RKO (cell line): Measurements from ENCODE around the gene RPS5.
A peak's percentile ranks its signal among the peaks of the same experiment; 100 is the strongest.
"Not testable (repeated sequence)": the region's sequence is repeated elsewhere in the genome, so short reads cannot be mapped to it uniquely, and the experiment has no call there.

Experiments
- DNase-seq: peaks from one replicate; pipeline ENCODE4 v3.0.0-alpha.2; 2016; ENCODE audit warnings: low spot score

The RPS5 gene

DNA sequence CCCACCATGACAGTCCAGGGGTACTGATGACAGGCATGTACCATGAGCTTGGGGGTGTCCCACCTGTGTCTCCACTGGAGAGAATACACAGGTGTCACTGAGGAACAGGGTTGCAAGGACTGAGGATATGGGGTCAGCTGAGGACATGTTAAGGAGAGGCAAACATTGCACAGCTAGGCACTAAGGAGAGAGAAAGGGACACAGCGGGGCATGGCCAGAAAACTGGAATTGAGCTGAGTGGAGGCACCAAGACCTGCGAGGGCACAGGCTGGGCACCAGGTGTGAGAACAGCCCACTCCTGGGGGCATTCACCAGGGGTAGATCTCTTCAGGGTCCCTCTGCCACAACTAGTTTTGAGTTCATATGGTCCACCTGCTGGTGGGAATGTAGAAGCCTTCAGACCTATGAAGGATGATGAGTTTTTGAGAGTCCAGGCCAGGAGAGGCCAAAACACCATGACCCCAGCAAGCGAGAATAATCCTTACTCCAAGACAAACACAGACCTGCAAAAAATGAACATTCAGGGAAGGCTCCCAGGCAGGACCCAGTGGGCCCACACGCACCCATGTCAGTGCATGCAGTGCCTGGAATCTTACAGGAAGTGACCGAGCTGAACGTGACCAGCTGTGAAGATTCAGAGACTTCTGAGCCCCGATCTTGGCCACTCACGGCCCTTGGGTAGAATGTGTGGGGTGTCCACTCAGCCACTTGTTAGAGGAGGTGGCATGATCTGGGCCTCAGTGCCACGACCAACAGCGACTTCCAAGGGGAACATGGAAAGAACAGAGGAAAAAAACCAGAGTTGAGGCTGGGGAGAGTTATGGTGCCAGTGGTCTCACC is 20.0 kb downstream of the RPS5 start:
- DNase-seq, result no peak

DNA sequence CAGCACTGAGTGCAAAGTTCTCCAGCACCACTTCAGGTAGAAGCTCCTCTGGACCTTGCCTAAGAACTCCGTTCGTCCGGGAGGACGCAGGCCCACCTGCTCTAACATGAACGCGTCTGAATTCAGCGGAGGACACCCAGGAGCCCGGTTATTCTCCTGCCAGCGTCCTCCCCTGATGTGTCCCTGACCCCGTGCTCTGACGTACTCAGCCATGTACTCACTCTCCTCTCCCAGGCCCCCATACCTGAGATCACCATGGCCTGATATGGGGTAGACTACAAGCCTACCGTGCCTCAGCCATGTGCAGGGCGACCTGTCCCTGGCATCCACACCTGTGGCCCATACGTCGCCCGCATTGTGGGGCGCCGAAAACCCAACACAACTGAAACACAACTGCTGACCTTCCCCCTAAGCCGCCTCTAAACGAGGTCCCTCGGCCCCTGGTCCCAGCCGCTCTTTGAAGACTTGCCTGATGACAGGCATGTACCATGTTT is 20.6 kb downstream of the RPS5 start:
- DNase-seq, result peak; percentile 66

DNA sequence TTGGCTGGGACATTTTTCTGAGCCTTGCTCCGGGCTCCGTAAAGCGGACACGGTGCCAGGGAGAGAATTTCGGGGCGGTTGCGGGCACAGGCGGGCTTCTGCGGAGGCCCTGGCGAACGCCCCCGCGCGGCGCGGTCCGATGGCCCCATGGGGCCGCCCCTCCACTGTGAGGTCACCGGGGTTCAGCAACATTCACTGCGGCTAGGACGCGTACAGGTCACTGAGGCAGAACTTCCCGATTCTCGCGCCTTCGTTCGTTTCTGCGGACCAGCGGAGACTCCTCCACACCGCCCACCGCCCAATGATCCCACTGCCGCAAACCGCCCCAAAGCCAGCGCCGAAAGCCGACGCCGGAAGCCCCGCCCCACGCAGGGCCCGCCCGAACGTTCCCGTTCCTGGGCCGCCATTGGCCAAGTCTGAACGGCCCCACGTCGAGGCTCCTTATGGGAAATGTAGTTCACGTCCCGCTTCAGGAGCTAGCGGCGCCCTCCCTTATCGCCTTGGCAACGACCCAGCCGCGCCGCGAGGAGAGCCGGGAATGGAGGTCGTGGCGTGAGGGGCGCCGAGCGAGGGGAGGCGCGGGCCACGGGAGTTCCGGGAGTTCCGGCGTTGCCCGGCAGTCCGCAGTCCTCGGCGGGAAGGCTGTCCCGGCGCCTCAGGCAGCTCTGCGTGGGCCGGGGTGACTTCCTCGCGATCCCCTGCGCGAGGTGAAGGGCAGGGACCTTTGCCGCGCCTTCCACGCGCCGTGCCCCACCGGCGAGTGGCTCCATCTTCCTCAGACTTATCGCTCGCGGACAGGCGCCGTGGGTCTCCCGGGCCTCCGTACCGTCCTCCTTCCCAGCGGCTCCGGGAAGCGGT is 21.3 kb downstream of the RPS5 start, which contains the start of gene ZNF584:
Gene ZNF584 (plus strand): TSS at position 498 of the 858 bp plus-strand sequence. CDS start 499 bp downstream, outside the sequence.
- DNase-seq, result peak; percentile 95

GRCh38 chr19:58409010-58409790 is 22.1 kb downstream of the RPS5 start:
- DNase-seq, result peak; percentile 75

DNA sequence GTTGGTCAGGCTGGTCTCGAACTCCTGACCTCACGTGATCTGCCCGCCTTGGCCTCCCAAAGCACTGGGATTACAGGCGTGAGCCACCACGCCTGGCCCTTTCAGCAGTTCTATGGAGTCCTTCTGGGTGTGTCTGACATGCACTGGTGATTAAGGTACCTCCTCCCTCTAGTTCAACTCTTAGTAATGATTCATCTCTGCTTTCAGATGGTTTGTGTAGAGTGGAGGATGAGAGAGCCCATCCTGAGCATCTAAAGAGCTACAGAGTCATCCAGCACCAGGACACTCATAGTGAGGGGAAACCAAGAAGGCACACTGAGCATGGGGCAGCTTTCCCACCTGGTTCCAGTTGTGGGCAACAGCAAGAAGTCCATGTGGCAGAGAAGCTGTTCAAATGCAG is 29.5 kb downstream of the RPS5 start:
- DNase-seq, result no peak

DNA sequence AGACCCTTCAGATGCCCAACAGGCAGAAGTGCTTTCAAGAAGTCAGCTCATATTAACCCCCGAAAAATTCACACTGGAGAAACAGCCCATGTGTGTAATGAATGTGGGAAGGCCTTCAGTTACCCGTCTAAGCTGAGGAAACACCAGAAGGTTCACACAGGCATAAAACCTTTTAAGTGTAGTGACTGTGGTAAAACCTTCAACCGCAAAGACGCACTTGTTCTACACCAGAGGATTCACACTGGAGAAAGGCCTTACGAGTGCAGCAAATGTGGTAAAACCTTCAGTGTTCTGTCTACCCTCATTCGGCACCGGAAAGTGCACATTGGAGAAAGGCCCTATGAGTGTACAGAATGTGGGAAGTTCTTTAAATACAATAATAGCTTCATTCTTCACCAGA is 30.0 kb downstream of the RPS5 start:
- no peak for DNase-seq

GRCh38 chr19:58428617-58429016 is 41.5 kb downstream of the RPS5 start:
- DNase-seq, result no peak

DNA sequence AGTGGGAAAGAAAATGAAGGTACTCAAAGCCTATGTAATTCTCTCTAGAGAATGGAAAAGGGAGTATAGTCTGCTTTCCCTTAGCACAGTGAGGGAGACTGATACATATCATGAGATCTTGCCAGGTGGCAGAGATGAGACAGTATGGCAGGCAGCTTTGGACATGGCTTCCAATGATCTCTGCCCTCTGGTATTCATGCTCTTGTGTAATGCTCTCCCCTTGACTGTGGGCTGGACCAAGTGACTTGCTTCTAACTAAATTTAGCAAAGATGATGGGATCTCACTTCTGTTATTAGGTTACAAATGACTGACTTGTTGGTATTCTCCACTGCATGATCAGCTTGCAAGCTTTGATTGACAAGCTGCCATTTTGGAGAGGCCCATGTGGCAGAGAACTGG is 42.7 kb downstream of the RPS5 start:
- DNase-seq, result no peak

DNA sequence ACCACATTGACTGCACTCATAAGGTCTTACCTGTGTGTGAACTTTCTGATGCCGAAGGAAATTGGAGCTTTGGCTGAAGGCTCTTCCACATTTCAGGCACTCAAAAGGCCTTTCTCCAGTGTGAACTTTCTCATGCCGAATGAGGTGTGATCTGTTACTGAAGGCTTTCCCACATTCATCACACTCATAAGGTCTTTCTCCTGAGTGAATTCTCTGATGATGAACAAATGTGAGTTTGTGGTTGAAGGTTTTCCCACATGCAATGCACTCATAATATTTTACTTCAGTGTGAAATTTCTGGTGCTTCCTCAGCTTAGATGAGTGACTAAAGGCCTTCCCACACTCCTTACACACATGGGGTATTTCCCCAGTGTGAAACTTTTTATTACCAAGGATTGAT is 47.1 kb downstream of the RPS5 start:
- no peak for DNase-seq

- no peak for DNase-seq
Observed at GRCh38 chr19:58439576-58440554, 52.8 kb downstream of the RPS5 start, which contains the start of gene ZNF132. TSS of gene ZNF132 (minus strand) at chr19:58440153. CDS start at chr19:58439821, 332 bp downstream.

DNA sequence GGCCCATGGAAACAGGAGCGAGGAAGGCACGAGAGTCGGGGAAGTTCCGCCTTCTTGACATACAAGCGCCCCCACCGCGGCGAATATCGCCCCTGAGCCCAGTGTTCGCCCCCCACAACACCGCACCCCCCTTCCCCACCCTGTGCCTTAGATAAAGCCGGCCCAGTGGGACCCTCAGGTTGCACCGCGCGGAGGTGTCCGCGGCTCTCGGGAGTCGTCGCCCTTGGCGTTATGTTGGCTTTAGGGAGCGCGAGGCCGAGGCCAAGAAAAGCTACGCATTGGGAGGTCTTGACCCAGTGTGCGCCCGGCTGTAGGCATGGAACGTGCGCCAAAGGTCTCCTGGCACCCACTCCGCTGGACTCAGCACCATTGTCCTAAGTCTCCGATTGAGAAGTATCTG is 53.5 kb downstream of the RPS5 start:
- no peak for DNase-seq

DNA sequence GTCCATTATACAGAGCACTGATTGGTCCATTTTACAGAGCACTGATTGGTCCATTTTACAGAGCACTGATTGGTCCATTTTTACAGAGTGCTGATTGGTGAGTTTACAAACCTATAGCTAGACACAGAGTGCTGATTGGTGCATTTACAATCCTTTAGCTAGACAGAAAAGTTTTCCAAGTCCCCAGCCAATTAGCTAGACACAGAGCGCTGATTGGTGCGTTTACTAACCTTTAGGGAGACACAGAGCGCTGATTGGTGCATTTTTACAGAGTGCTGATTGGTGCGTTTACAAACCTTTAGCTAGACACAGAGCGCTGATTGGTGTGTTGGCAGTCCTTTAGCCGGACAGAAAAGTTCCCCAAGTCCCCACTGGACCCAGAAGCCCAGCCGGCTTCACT is 55.9 kb downstream of the RPS5 start:
- DNase-seq, result not testable (repeated sequence)
